ENCODE results near the gene CACFD1.

GRCh38 chr9:133515615-133516255 lies 56.0 kb downstream of the CACFD1 start:
- TF ChIP-seq CTCF (conservative IDR thresholded peaks at IDR 0.05 in 1 of 2, IDR thresholded peaks at IDR 0.05 in 1 of 2; ENCODE audit: extremely low read depth in 1 of 2, insufficient read depth in 1 of 2, low read depth in 1 of 2, low read length in 2 of 2) = no peak
- no peak for TF ChIP-seq EZH2 (IDR thresholded peaks at IDR 0.05; ENCODE audit: borderline replicate concordance, low read length)

All from mammary epithelial cell (primary cell).